ENCODE results near the gene INA. TPM values are rescaled to one million over a fixed set of nuclear protein-coding genes. Genes with fewer than 3 reads are reported as not detected.
A peak's percentile ranks its signal among the peaks of the same experiment; 100 is the strongest.

Gene INA
- total RNA-seq, 1 donor from 2014 or later: 39.6 TPM

DNA sequence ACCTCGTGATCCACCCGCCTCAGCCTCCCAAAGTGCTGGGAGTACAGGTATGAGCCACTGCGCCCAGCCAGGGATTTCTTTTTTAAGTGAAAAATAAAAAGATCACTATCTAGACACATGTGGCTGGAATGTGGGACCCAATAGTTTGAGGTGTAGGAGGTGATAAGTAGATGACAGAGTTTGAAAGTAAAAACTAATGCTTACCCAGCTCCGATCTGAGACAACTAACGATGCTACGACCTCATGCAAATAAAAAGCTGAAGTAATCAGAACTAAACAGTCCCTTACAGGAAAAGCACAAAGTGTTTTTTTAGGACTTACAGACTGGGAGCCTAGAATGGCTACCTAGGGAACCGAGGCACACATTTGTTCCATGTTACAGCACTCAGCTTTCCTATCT is 51.0 kb downstream of the INA start:
- no peaks in the 10 kb centered on the region for H3K9me3 ChIP-seq (ENCODE audit: insufficient read depth, low read depth, low read length)
- no peak overlapping the region for H3K27ac Mint-ChIP-seq (ENCODE audit: unreplicated experiment)

GRCh38 chr10:103333934-103334520 is 57.1 kb downstream of the INA start:
- no peaks in the 10 kb centered on the region for H3K27me3 Mint-ChIP-seq (ENCODE audit: low read depth, unreplicated experiment)
- H3K4me3 ChIP-seq (ENCODE audit: insufficient read depth, low read depth, low read length): no peak overlapping the region
- H3K9me3 Mint-ChIP-seq (ENCODE audit: unreplicated experiment): no peaks in the 10 kb centered on the region
- H3K36me3 Mint-ChIP-seq (ENCODE audit: low read depth, unreplicated experiment): peaks cover 5% of the 10 kb centered on the region
- H4K20me1 ChIP-seq (ENCODE audit: insufficient read depth, low read length): peaks cover 4% of the 10 kb centered on the region
- no peak overlapping the region for H2AFZ ChIP-seq (ENCODE audit: low read depth, low read length)
- no peak overlapping the region for H3K9ac ChIP-seq (ENCODE audit: low read length)
- no peaks in the 10 kb centered on the region for H3K79me2 ChIP-seq (ENCODE audit: insufficient read depth, low read length)
- H3K4me3 Mint-ChIP-seq (ENCODE audit: unreplicated experiment): no peak overlapping the region
- no peaks in the 10 kb centered on the region for H3K4me1 ChIP-seq (ENCODE audit: insufficient read depth, low read length)
- H3K27me3 ChIP-seq (ENCODE audit: insufficient read depth, low read length): no peaks in the 10 kb centered on the region
- DNase-seq (ENCODE audit: low read depth) (peak; percentile 4), FAIRE-seq (no peak)
- no peak overlapping the region for H3K27ac ChIP-seq (ENCODE audit: low read depth, low read length)
- no peak overlapping the region for H3K4me2 ChIP-seq (ENCODE audit: low read length)
- H3K9me3 ChIP-seq (ENCODE audit: insufficient read depth, low read depth, low read length): no peaks in the 10 kb centered on the region
- no peaks in the 10 kb centered on the region for H3K4me1 Mint-ChIP-seq (ENCODE audit: low read depth, unreplicated experiment)
- peaks cover 21% of the 10 kb centered on the region for H3K36me3 ChIP-seq (ENCODE audit: insufficient read depth, low read length)
- TF ChIP-seq EZH2 (IDR thresholded peaks at IDR 0.05; ENCODE audit: insufficient read depth, low read length) (no peak), CTCF (IDR thresholded peaks at IDR 0.05; ENCODE audit: insufficient read depth, low read depth, low read length) (peak; percentile 56)
- no peak overlapping the region for H3K27ac Mint-ChIP-seq (ENCODE audit: unreplicated experiment)

More for the DNA sequence above, 51.0 kb downstream of the INA start:
- H3K4me1 Mint-ChIP-seq (ENCODE audit: low read depth, unreplicated experiment): no peaks in the 10 kb centered on the region
- TF ChIP-seq EZH2 (IDR thresholded peaks at IDR 0.05; ENCODE audit: insufficient read depth, low read length) (no peak), CTCF (IDR thresholded peaks at IDR 0.05; ENCODE audit: insufficient read depth, low read depth, low read length) (no peak)
- Histone ChIP-seq H3K27ac (ENCODE audit: low read depth, low read length) (no peak overlapping the region), H2AFZ (ENCODE audit: low read depth, low read length) (no peak overlapping the region), H3K9ac (ENCODE audit: low read length) (no peak overlapping the region), H3K4me1 (ENCODE audit: insufficient read depth, low read length) (no peaks in the 10 kb centered on the region), H3K79me2 (ENCODE audit: insufficient read depth, low read length) (no peaks in the 10 kb centered on the region), H3K36me3 (ENCODE audit: insufficient read depth, low read length) (peaks cover 16% of the 10 kb centered on the region), H3K4me2 (ENCODE audit: low read length) (no peak overlapping the region), H4K20me1 (ENCODE audit: insufficient read depth, low read length) (no peaks in the 10 kb centered on the region), H3K27me3 (ENCODE audit: insufficient read depth, low read length) (no peaks in the 10 kb centered on the region), H3K4me3 (ENCODE audit: insufficient read depth, low read depth, low read length) (no peak overlapping the region)
- peaks cover 5% of the 10 kb centered on the region for H3K36me3 Mint-ChIP-seq (ENCODE audit: low read depth, unreplicated experiment)
- no peaks in the 10 kb centered on the region for H3K27me3 Mint-ChIP-seq (ENCODE audit: low read depth, unreplicated experiment)
- H3K9me3 Mint-ChIP-seq (ENCODE audit: unreplicated experiment): no peaks in the 10 kb centered on the region
- no peak overlapping the region for H3K4me3 Mint-ChIP-seq (ENCODE audit: unreplicated experiment)
- DNase-seq (ENCODE audit: low read depth) (no peak), FAIRE-seq (no peak)

- no peak for FAIRE-seq
- DNase-seq (ENCODE audit: low read depth): no peak
- Mint-ChIP-seq H3K27me3 (ENCODE audit: low read depth, unreplicated experiment) (no peaks in the 10 kb centered on the region), H3K4me3 (ENCODE audit: unreplicated experiment) (no peak overlapping the region), H3K36me3 (ENCODE audit: low read depth, unreplicated experiment) (peaks cover 5% of the 10 kb centered on the region), H3K27ac (ENCODE audit: unreplicated experiment) (no peak overlapping the region), H3K4me1 (ENCODE audit: low read depth, unreplicated experiment) (no peaks in the 10 kb centered on the region), H3K9me3 (ENCODE audit: unreplicated experiment) (no peaks in the 10 kb centered on the region)
- Histone ChIP-seq H3K4me2 (ENCODE audit: low read length) (no peak overlapping the region), H4K20me1 (ENCODE audit: insufficient read depth, low read length) (peaks cover 4% of the 10 kb centered on the region), H3K9ac (ENCODE audit: low read length) (no peak overlapping the region), H3K36me3 (ENCODE audit: insufficient read depth, low read length) (peaks cover 21% of the 10 kb centered on the region), H3K27me3 (ENCODE audit: insufficient read depth, low read length) (no peaks in the 10 kb centered on the region), H3K4me1 (ENCODE audit: insufficient read depth, low read length) (no peaks in the 10 kb centered on the region), H3K79me2 (ENCODE audit: insufficient read depth, low read length) (no peaks in the 10 kb centered on the region), H3K9me3 (ENCODE audit: insufficient read depth, low read depth, low read length) (no peaks in the 10 kb centered on the region), H3K27ac (ENCODE audit: low read depth, low read length) (no peak overlapping the region), H2AFZ (ENCODE audit: low read depth, low read length) (no peak overlapping the region), H3K4me3 (ENCODE audit: insufficient read depth, low read depth, low read length) (no peak overlapping the region)
- TF ChIP-seq CTCF (IDR thresholded peaks at IDR 0.05; ENCODE audit: insufficient read depth, low read depth, low read length): no peak
- no peak for TF ChIP-seq EZH2 (IDR thresholded peaks at IDR 0.05; ENCODE audit: insufficient read depth, low read length)
These were observed 57.6 kb downstream of the INA start for GRCh38 chr10:103334567-103334966.
